Large intestine (tissue), 3 donors: ENCODE data around the gene TNRC18. TPM values are rescaled to one million over a fixed set of nuclear protein-coding genes. Genes with fewer than 3 reads are reported as not detected.
"Not testable (repeated sequence)": the region's sequence is repeated elsewhere in the genome, so short reads cannot be mapped to it uniquely, and the experiment has no call there.

Experiments used
- DNase-seq, 2 donors: peaks; one replicate each; pipeline versions ENCODE4 v3.0.0 to v3.0.0-alpha.2; 2013
- H3K27ac ChIP-seq: one replicate; pipeline ENCODE4 v1.5.1; 2013; ENCODE audit warnings: low read length
- H3K27me3 ChIP-seq: 2 replicates; pipeline ENCODE4 v1.6.1; 2013; ENCODE audit warnings: low read length; ENCODE audit not compliant: control insufficient read depth, insufficient read depth
- H3K36me3 ChIP-seq: 2 replicates; pipeline ENCODE4 v1.6.1; 2013; ENCODE audit warnings: low read length; ENCODE audit not compliant: control insufficient read depth, insufficient read depth
- H3K4me1 ChIP-seq: one replicate; pipeline ENCODE4 v1.6.1; 2013; ENCODE audit warnings: low read length; ENCODE audit not compliant: control insufficient read depth, insufficient read depth
- H3K4me3 ChIP-seq: one replicate; pipeline ENCODE4 v1.5.1; 2013; ENCODE audit warnings: low read length
- H3K9me3 ChIP-seq: one replicate; pipeline ENCODE4 v1.6.1; 2013; ENCODE audit warnings: mild to moderate bottlenecking, low read depth, low read length, moderate library complexity; ENCODE audit not compliant: control insufficient read depth
- WGBS: methylation state at CpG from one replicate; pipeline ENCODE4 v1.1.5; 2013; ENCODE audit warnings: low lambda C conversion rate; ENCODE audit not compliant: insufficient coverage; 5-methylcytosine and 5-hydroxymethylcytosine counted together
- polyA plus RNA-seq: library from polyadenylated mRNA; unstranded; fragments of 120-200 nt; gene quantifications from one replicate; pipeline ENCODE4 v1.2.1, GENCODE V29; 2013

The TNRC18 gene
- polyA plus RNA-seq, 1 donor = 78.4 TPM

DNA sequence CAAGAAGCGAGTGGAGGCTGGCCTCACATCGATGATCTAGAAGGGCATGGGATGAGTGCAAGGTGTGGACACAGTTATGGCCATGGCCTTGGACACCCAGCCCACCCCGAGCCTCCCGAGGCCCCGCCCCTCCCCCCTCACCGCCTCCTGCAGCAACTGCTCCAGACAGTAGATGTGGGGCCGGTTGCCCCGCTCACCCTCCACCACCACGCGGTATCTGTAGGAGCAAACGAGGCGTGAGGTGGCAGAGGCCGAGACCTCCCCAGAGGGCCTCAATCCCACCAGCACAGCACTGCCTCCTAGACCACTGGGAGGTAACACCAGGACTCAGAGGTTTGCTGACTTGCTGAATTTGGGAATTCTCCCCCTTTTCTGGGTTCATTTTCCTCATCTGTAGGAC lies 103.2 kb downstream of the TNRC18 start:
- H3K4me3 ChIP-seq = no peak overlapping the region
- no CpG with 5 or more reads among the region's 13 CpGs for WGBS
- H3K27ac ChIP-seq = no peak overlapping the region
- H3K9me3 ChIP-seq = peaks cover 13% of the 10 kb centered on the region
- no peak for DNase-seq
- peaks cover 77% of the 10 kb centered on the region for H3K36me3 ChIP-seq
- no peaks in the 10 kb centered on the region for H3K27me3 ChIP-seq
- H3K4me1 ChIP-seq = no peaks in the 10 kb centered on the region

DNA sequence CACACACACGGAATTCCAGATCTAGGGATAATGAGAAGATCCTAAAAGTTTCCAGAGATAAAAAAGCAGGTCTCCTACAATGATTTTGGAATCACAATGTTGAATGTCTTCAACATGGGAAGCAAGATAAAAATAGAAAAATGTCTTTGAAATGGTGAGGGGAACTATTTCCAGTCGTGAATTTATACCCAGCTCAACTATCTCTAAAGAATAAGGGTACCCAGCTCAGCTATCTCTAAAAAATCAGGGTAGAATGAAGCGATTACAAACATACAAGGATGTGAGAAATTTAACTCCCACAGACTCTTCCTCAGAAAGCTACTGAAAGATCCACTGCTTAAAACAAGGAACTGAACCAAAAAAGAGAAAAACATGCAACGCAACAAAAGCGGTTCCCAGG lies 105.0 kb downstream of the TNRC18 start:
- not testable (repeated sequence) for DNase-seq, H3K27me3 ChIP-seq, H3K4me3 ChIP-seq, H3K4me1 ChIP-seq, H3K9me3 ChIP-seq, H3K27ac ChIP-seq
- peaks cover 78% of the 10 kb centered on the region for H3K36me3 ChIP-seq
- 100% methylated on average over 4 of the region's 5 CpGs for WGBS

DNA sequence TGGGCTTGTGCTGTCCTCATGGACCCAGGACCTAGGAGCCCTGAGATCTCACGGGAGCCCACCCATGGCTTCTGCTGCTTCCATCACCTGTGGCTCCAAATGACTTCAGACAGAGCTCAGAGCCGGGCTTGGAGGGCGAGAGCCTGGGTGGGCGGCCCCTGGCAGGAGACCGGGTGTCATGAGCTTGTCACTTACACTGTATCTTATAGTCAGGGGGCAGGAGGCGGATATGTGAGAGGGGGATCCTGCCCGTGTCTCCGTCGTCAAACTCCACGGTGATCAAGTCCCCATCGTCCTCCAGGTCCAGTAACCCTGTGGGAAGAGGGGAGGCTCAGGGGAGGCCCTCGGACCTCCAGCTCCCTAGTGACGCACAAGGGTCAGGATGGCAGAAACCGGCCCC lies 107.9 kb downstream of the TNRC18 start:
- no peaks in the 10 kb centered on the region for H3K4me1 ChIP-seq
- peaks cover 6% of the 10 kb centered on the region for H3K9me3 ChIP-seq
- no CpG with 5 or more reads among the region's 14 CpGs for WGBS
- peaks cover 68% of the 10 kb centered on the region for H3K36me3 ChIP-seq
- no peak for DNase-seq
- H3K27me3 ChIP-seq = no peaks in the 10 kb centered on the region
- H3K27ac ChIP-seq = no peak overlapping the region
- no peak overlapping the region for H3K4me3 ChIP-seq

DNA sequence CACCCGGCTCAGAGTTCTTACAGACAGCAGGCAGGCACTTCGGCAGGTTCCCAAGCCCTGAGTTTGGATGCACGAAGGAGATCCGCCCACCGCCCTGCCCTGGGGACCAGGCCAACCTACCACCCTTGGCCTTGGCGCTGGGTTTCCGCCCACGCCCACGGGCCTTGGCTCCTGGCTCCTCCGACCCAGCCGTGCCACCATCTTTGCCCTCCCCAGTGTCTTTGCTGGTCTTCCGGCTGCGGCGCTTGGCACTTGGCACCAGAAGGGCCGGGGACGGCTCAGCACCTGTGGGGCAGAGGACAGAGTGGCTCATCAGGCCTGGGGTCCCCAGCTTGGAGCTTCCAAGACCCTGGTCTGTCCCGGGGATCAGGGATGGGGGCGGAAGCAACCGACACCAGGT lies 108.8 kb downstream of the TNRC18 start:
- H3K36me3 ChIP-seq = peaks cover 62% of the 10 kb centered on the region
- no peak for DNase-seq
- no CpG with 5 or more reads among the region's 19 CpGs for WGBS

DNA sequence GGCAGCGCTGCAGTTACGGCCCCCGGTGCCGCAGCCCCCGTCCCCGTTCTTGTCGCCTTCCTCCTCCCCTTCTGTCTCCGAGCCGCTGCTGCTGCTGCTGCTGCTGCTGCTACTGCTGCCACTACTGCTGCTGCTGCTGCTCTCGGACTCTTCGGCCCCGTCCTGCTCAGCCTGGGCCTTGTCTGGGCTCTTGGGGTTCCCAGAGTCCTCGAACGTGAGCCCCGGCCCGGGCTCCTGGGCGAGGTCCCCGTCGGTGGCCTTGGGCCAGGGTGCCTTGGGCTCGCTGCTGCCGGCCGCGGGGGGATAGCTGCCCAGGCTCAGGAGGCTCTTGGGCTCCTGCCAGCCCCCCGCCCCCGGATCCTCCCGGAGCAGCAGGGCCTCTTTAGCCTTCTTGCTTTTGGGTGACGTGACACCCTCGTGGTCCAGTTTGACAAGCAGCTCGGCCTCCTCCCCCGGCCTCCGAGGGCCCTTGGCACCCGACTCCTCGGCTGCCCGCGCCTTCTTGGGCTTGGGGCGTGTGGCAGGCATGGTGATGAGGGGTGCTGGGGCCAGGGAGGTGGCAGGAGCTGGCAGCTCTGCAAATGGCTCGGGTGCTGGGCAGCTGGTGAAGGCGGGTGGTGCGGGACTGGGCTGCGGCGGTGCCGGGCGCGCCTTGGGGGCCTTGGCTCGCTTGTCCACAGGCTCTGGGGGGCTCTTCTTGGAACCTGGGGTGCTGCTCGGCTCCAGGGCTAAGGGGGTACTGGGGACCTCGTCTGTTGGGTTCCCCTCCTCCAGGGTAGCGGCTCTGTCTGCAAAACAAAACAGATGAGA lies 110.4 kb downstream of the TNRC18 start:
- not testable (repeated sequence) for DNase-seq, H3K9me3 ChIP-seq, H3K4me1 ChIP-seq, H3K27me3 ChIP-seq, H3K27ac ChIP-seq, H3K4me3 ChIP-seq
- WGBS = 100% methylated on average over 1 of the region's 48 CpGs
- H3K36me3 ChIP-seq = peaks cover 59% of the 10 kb centered on the region

More for the DNA sequence above, 108.8 kb downstream of the TNRC18 start:
- H3K27me3 ChIP-seq = no peaks in the 10 kb centered on the region
- no peaks in the 10 kb centered on the region for H3K9me3 ChIP-seq
- H3K27ac ChIP-seq = no peak overlapping the region
- no peaks in the 10 kb centered on the region for H3K4me1 ChIP-seq
- H3K4me3 ChIP-seq = no peak overlapping the region

DNA sequence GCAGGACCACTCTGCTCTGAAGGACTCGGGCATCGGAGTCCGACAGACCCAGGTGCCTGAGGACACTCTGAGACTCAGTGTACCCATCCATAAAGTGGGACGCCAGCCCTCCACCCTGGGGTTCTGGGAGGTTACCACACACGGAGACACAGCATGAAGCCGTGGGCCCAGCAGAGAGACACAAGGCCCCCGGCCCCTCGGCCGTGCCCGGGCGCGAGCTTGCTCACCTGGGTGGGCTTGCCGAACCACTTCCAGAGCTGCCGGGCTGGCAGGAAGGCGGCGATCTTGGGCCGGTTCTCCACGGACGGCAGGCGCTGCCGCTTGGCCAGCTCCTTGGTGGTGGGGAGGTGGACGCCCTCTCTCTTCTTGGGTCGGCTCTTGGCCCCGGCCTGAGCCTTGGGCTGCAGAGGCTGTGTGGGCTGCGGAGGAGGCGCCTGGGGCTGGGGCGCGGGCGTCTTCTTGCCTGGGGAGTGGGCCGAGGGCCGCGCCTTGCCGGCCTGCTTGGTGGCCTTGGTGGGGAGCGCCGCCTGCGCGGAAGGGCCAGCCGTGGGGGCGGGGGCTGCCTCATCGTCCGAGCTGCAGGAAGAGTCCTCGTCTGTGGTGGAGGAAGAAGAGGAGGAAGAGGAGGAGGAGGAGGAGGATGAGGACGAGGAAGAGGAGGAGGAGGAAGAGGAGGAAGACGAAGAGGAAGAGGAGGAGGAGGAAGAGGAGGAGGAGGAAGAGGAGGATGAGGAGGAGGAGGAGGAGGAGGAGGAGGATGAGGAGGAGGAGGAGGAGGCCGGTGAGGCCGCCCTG lies 111.2 kb downstream of the TNRC18 start:
- not testable (repeated sequence) for H3K4me3 ChIP-seq, H3K4me1 ChIP-seq, H3K9me3 ChIP-seq, DNase-seq, H3K27ac ChIP-seq, H3K27me3 ChIP-seq
- peaks cover 64% of the 10 kb centered on the region for H3K36me3 ChIP-seq
- 93% methylated on average over 3 of the region's 46 CpGs for WGBS

DNA sequence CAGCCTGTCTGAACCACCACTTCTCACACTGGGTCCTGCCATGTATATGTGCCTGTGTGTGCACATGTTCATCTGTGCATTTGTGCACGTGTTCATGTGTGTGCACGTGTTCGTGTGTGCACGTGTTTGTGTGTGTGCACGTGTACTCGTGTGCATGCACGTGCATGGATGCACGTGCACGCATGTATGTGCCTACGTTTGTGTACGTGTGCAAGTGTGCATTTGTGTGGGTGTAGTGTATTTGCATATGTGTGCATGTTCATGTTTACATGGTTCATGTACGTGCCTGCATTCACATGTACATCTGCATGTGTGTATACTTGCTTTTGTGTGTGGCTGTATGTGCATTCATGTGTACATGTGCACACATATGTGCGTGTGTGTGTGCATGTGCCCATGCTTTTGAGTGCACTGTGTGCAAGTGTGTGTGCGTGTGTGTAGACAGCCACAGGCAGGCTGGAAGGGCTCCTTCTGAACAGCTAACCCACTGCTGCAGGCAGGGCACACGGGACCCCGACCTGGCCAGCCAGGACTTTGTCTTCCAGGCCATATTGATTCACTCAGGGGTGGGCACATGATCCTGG lies 112.7 kb downstream of the TNRC18 start:
- Histone ChIP-seq H3K27ac (no peak overlapping the region), H3K9me3 (no peaks in the 10 kb centered on the region), H3K4me3 (no peak overlapping the region), H3K4me1 (no peaks in the 10 kb centered on the region), H3K27me3 (no peaks in the 10 kb centered on the region), H3K36me3 (peaks cover 61% of the 10 kb centered on the region)
- no peak for DNase-seq
- no CpG with 5 or more reads among the region's 16 CpGs for WGBS

DNA sequence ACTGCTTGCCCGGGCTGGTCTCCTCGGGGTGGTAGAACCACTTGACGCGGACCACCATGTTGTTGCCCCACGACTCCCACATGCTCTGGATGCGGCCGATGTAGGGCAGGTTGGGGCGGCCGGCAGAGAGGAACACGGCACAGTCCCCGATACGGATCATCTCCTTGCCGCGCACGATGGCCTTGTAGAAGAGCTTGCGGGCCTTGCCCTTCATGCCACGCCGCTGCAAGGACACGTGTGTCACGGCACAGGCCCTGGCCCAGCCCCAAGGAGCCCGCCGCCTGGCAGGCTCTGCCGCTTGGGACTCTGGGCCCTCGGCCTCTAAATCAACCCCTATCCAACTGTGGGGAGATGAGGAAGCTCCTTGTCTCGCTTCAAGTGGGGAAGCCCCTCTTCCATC lies 114.5 kb downstream of the TNRC18 start:
- no peak for DNase-seq
- H3K27me3 ChIP-seq = no peaks in the 10 kb centered on the region
- H3K9me3 ChIP-seq = no peaks in the 10 kb centered on the region
- no CpG with 5 or more reads among the region's 25 CpGs for WGBS
- no peak overlapping the region for H3K4me3 ChIP-seq
- H3K27ac ChIP-seq = no peak overlapping the region
- no peaks in the 10 kb centered on the region for H3K4me1 ChIP-seq
- H3K36me3 ChIP-seq = peaks cover 46% of the 10 kb centered on the region

DNA sequence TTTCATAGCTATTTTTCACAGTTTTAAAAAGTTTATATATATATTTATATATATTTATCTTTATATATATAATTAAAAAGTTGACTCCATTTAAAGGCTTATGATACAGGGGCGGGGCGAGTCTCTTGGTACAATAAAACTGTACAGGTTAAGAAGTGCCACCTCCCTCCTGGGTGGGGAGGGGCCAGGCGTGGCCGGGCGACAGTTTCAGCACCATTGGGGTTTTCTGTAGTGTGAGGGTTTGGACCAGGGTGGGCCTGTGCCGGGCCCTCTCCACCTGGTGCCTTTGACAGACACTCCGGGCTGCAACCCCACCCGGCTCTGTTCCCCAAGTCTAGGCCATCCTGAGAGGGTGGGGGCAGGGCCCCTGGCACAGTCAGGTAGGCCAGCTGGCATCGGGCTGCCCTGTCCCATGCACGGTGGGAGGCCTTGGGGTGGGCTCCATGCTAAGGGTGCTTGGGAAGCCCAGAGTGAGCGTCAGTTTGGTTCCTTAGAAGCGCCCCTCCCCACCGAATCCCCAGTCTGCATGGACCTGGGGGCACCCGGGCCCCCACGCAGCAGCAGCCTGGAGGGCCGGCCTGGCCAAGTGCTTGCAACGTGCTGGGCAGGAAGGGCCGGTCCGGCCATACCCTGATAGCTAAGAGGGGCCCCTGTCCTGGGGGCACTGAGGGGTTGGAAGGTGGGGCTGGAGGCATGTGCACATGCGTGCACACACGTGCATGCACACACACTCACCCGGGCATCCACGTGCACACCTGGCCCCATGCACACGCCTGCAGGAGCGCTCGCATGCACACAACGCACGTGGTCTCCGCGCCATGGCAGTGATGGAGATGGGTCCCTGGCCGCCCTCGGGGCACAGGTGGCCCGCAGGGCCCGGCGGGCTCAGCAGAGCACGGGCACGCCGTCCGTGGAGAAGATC lies 116.2 kb downstream of the TNRC18 start:
- not testable (repeated sequence) for H3K9me3 ChIP-seq, H3K27me3 ChIP-seq, H3K4me1 ChIP-seq, H3K4me3 ChIP-seq, H3K27ac ChIP-seq, DNase-seq
- no CpG with 5 or more reads among the region's 39 CpGs for WGBS
- peaks cover 40% of the 10 kb centered on the region for H3K36me3 ChIP-seq

DNA sequence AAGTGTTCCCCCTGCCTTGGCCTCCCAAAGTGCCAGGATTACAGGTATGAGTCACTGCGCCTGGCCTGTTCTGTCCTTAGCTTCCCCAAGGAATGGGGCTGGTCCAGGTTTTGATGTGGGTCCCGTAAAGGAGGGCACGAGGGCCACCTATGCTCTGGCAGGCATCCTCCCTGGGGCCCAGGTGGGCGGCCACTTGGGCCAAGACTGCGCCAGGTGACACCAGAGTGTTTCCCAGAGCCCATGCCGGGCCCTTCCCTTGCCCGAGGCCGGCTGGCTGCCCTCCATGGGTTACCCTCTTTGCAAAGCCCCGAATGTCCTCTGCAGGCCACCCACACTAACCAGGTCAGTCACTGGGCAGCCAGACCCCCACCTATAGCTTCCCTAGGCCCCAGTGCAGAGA lies 118.6 kb downstream of the TNRC18 start:
- H3K4me1 ChIP-seq, H3K9me3 ChIP-seq, H3K27me3 ChIP-seq, DNase-seq, H3K4me3 ChIP-seq, H3K27ac ChIP-seq: not testable (repeated sequence)
- no CpG with 5 or more reads among the region's 9 CpGs for WGBS
- H3K36me3 ChIP-seq = peaks cover 29% of the 10 kb centered on the region
